ENCODE measurements around the gene PLEKHH3.
A peak's percentile ranks its signal among the peaks of the same experiment; 100 is the strongest.
"Not testable (repeated sequence)": the region's sequence is repeated elsewhere in the genome, so short reads cannot be mapped to it uniquely, and the experiment has no call there.

Gene PLEKHH3

GRCh38 chr17:42627032-42627764 is 49.6 kb downstream of the PLEKHH3 start:
- not testable (repeated sequence) for DNase-seq

- DNase-seq: no peak
Observed at GRCh38 chr17:42623732-42624596, 52.8 kb downstream of the PLEKHH3 start.

- no peak for DNase-seq
Observed at GRCh38 chr17:42623271-42623670, 53.5 kb downstream of the PLEKHH3 start.

GRCh38 chr17:42621987-42622386 is 54.8 kb downstream of the PLEKHH3 start:
- not testable (repeated sequence) for DNase-seq

- DNase-seq: peak; percentile 6
Observed at GRCh38 chr17:42618442-42619150, 58.2 kb downstream of the PLEKHH3 start.

GRCh38 chr17:42617956-42618431 is 58.8 kb downstream of the PLEKHH3 start:
- no peak for DNase-seq
